Lower lobe of right lung (tissue), 2 donors: Measurements from ENCODE around the gene PLA2G15. TPM values are rescaled to one million over a fixed set of nuclear protein-coding genes. Genes with fewer than 3 reads are reported as not detected.
A peak's percentile ranks its signal among the peaks of the same experiment; 100 is the strongest.

Experiments used
- ATAC-seq, 2 donors: fragments of 200-7000 bp; cut with Tn5 transposase; one replicate each; pipeline ENCODE4 v1.9.1; 2020 to 2022; ENCODE audit warnings: mild to moderate bottlenecking in 2 of 2, moderate library complexity in 2 of 2
- DNase-seq: peaks from one replicate; pipeline ENCODE4 v3.0.0-alpha.2; 2020
- H3K27ac ChIP-seq: fragments of 200-600 bp; one replicate; pipeline ENCODE4 v1.8.0; 2022
- H3K27me3 ChIP-seq: fragments of 200-600 bp; one replicate; pipeline ENCODE4 v1.8.0; 2022; ENCODE audit warnings: low read depth
- H3K36me3 ChIP-seq: fragments of 200-600 bp; one replicate; pipeline ENCODE4 v1.8.0; 2022; ENCODE audit warnings: mild to moderate bottlenecking
- H3K4me1 ChIP-seq: fragments of 200-600 bp; one replicate; pipeline ENCODE4 v1.8.0; 2022
- H3K4me3 ChIP-seq: fragments of 200-600 bp; one replicate; pipeline ENCODE4 v1.8.0; 2022; ENCODE audit warnings: mild to moderate bottlenecking
- H3K9me3 ChIP-seq: fragments of 200-600 bp; one replicate; pipeline ENCODE4 v1.8.0; 2022
- intact Hi-C: fragments of 100-400 bp; cut with DNase I; formaldehyde crosslinking; loops from one replicate; pipeline ENCODE4 v1.11.0; 2022
- total RNA-seq: library from RNA; stranded (reverse); fragmentation: NEBNext Ultra II Directional; extraction: Animal tissue kit (Norgen Biotek cat#: 25700); gene quantifications from one replicate; pipeline ENCODE4 v1.2.1, GENCODE V29; 2021
- TF ChIP-seq, protein P1 (sequence below): fragments of 200-600 bp; IDR thresholded peaks from one replicate; pipeline ENCODE4 v1.8.0; 2022; ENCODE audit warnings: antibody characterized with exemption, mild to moderate bottlenecking
- donor health status: DM: no; HTN: yes; CAD: no; lungs with severe emphysema.

PLA2G15 gene
- total RNA-seq, 1 donor from 2014 or later: 45.1 TPM

DNA sequence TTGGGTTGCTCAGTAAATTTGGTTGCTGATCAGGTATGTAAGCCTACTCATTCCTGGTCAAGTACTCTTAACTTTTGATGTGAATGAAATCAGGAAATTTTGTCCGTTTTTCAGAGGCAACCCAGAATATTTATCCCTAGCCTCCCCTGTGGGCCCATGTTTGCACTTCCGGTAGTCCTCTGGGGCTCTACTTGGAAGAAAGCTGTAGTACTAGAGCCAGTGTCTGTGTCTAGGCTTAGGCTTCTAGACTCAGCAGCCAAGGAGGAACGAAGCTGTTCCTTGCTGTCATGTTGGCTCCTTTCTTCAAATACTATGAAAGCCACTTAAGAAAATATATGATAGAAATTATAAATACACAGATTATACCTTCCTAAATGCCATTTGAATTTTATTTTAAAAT is 30.4 kb upstream of the PLA2G15 start:
- DNase-seq (no peak), ATAC-seq (peak in 1 of 2 donors; percentile 39)
- Histone ChIP-seq H3K4me1 (peaks cover 8% of the 10 kb centered on the region), H3K27ac (no peak overlapping the region), H3K27me3 (no peaks in the 10 kb centered on the region), H3K9me3 (no peaks in the 10 kb centered on the region), H3K4me3 (no peak overlapping the region), H3K36me3 (peaks cover 12% of the 10 kb centered on the region)
- TF ChIP-seq, protein P1, sequence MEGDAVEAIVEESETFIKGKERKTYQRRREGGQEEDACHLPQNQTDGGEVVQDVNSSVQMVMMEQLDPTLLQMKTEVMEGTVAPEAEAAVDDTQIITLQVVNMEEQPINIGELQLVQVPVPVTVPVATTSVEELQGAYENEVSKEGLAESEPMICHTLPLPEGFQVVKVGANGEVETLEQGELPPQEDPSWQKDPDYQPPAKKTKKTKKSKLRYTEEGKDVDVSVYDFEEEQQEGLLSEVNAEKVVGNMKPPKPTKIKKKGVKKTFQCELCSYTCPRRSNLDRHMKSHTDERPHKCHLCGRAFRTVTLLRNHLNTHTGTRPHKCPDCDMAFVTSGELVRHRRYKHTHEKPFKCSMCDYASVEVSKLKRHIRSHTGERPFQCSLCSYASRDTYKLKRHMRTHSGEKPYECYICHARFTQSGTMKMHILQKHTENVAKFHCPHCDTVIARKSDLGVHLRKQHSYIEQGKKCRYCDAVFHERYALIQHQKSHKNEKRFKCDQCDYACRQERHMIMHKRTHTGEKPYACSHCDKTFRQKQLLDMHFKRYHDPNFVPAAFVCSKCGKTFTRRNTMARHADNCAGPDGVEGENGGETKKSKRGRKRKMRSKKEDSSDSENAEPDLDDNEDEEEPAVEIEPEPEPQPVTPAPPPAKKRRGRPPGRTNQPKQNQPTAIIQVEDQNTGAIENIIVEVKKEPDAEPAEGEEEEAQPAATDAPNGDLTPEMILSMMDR: no peak
- intact Hi-C loops: no loop called here

GRCh38 chr16:68215302-68215701 is 29.9 kb upstream of the PLA2G15 start:
- no peaks in the 10 kb centered on the region for H3K9me3 ChIP-seq
- intact Hi-C loops: no loop called here
- H3K27ac ChIP-seq: no peak overlapping the region
- no peak overlapping the region for H3K4me3 ChIP-seq
- no peak for ATAC-seq
- DNase-seq: no peak
- peaks cover 8% of the 10 kb centered on the region for H3K4me1 ChIP-seq
- TF ChIP-seq, protein P1: no peak
- H3K27me3 ChIP-seq: no peaks in the 10 kb centered on the region
- H3K36me3 ChIP-seq: peaks cover 12% of the 10 kb centered on the region

GRCh38 chr16:68216240-68216639 is 28.9 kb upstream of the PLA2G15 start:
- Histone ChIP-seq H3K9me3 (no peaks in the 10 kb centered on the region), H3K27me3 (no peaks in the 10 kb centered on the region), H3K36me3 (peaks cover 18% of the 10 kb centered on the region), H3K4me1 (peaks cover 8% of the 10 kb centered on the region), H3K4me3 (no peak overlapping the region), H3K27ac (no peak overlapping the region)
- TF ChIP-seq, protein P1: no peak
- intact Hi-C loops: no loop called here
- peak in 1 of 2 donors; percentile 61 for ATAC-seq
- DNase-seq: no peak

DNA sequence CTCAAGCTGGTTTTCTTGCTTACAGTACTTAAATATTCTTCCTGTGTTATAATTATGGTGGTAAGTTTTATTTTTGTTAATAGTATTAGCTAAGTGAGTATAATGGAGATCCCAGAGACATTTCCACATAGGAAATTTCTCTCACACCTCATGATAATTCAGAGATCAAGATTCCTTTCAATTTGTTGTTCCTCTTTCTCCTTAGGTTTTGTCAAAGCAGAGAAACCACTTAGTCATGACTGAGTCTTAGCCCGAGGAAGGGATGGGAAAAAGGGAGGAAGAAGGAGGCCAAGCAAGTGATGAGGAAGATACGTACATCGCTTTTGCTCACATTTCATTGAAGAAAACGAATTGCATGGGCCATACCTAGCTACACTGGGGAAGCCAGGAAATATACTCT is 27.7 kb upstream of the PLA2G15 start:
- Histone ChIP-seq H3K9me3 (no peaks in the 10 kb centered on the region), H3K36me3 (peaks cover 25% of the 10 kb centered on the region), H3K27me3 (no peaks in the 10 kb centered on the region), H3K4me3 (no peak overlapping the region), H3K4me1 (peaks cover 8% of the 10 kb centered on the region), H3K27ac (no peak overlapping the region)
- no peak for ATAC-seq
- intact Hi-C loops: no loop called here
- TF ChIP-seq, protein P1: no peak
- no peak for DNase-seq

DNA sequence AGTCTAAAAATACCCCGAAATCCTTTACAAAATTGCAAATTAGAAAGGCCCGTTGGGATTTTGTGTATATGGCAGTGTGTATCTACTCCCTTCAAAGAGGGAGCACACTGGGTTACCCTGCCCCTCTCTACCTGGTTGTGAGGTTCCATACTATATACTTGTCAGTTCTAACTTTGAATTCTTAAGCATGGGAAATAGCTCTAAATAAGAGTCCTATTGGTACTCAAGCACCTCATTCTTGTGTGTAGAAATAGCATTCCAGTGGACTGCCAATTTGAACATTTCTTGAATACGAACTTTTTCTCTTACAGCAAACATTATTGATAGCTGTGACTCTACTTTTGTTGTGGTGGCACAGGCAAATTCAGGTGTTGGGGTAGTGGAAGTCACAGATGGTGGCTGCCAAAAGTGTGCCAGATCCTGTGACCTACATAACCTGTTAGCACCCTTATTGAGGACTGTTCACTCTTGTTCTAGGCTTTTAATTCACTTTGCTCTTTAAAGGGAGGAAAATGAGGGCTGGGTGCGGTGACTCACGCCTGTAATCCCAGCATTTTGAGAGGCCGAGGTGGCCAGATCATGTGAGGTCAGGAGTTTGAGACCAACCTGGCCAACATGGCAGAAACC is 25.3 kb upstream of the PLA2G15 start:
- Histone ChIP-seq H3K4me1 (peaks cover 8% of the 10 kb centered on the region), H3K27ac (peak overlapping the region; percentile 37), H3K36me3 (peaks cover 27% of the 10 kb centered on the region), H3K9me3 (no peaks in the 10 kb centered on the region), H3K4me3 (no peak overlapping the region), H3K27me3 (no peaks in the 10 kb centered on the region)
- peak; percentile 57 to 66 for ATAC-seq
- no peak for DNase-seq
- intact Hi-C loops: no loop called here
- TF ChIP-seq, protein P1: no peak
